ENCODE results near the gene KIAA0040.

The KIAA0040 gene

GRCh38 chr1:175192630-175193526 lies at the start of gene KIAA0040:
Gene KIAA0040 (minus strand): TSS chr1:175192776. CDS start chr1:175161013, 31,763 bp downstream.
- DNase-seq, result peak; percentile 57

- no peak for DNase-seq
These were observed 44.8 kb upstream of the KIAA0040 start for GRCh38 chr1:175237389-175237788.

- no peak for DNase-seq
These were observed 42.1 kb upstream of the KIAA0040 start for GRCh38 chr1:175234639-175235038.

- no peak for DNase-seq
These were observed 39.8 kb upstream of the KIAA0040 start for GRCh38 chr1:175232335-175232734.

GRCh38 chr1:175225805-175226129 lies 33.2 kb upstream of the KIAA0040 start:
- DNase-seq, result no peak

- no peak for DNase-seq
These were observed 29.8 kb upstream of the KIAA0040 start for GRCh38 chr1:175222296-175222938.

- no peak for DNase-seq
These were observed 29.1 kb upstream of the KIAA0040 start for GRCh38 chr1:175221557-175222175.

- DNase-seq, result no peak
These were observed 28.4 kb upstream of the KIAA0040 start for GRCh38 chr1:175220853-175221556.

GRCh38 chr1:175219774-175220173 lies 27.2 kb upstream of the KIAA0040 start:
- no peak for DNase-seq

GRCh38 chr1:175218786-175219434 lies 26.3 kb upstream of the KIAA0040 start:
- no peak for DNase-seq

GRCh38 chr1:175217721-175218531 lies 25.4 kb upstream of the KIAA0040 start:
- no peak for DNase-seq

- DNase-seq, result no peak
These were observed 23.9 kb upstream of the KIAA0040 start for GRCh38 chr1:175216444-175216843.

GRCh38 chr1:175211656-175212055 lies 19.1 kb upstream of the KIAA0040 start:
- no peak for DNase-seq

- DNase-seq, result no peak
These were observed 18.2 kb upstream of the KIAA0040 start for GRCh38 chr1:175210744-175211143.

- DNase-seq, result no peak
These were observed 16.9 kb upstream of the KIAA0040 start for GRCh38 chr1:175209493-175209921.

- peak; percentile 60 for DNase-seq
These were observed 16.4 kb upstream of the KIAA0040 start for GRCh38 chr1:175208773-175209492.

GRCh38 chr1:175207971-175208370 lies 15.4 kb upstream of the KIAA0040 start:
- no peak for DNase-seq

GRCh38 chr1:175206687-175207086 lies 14.1 kb upstream of the KIAA0040 start:
- no peak for DNase-seq

GRCh38 chr1:175204330-175204729 lies 11.8 kb upstream of the KIAA0040 start:
- DNase-seq, result no peak

GRCh38 chr1:175203570-175204068 lies 11.0 kb upstream of the KIAA0040 start:
- no peak for DNase-seq

Data from CD4-positive, alpha-beta T cell treated with Interleukin-15 for 1 hour (primary cell).